A673 (cell line): Measurements from ENCODE around the gene PPP1R12C. TPM values are rescaled to one million over a fixed set of nuclear protein-coding genes. Genes with fewer than 3 reads are reported as not detected.

Experiments
- BruUV-seq: library from RNA; stranded (reverse); fragments of 400-500 nt; replicated peaks from 2 replicates; lab custom pipeline; 2021; lab: Mats Ljungman, UMichigan
- CTCF ChIA-PET: fragments of 300-600 bp; sonication (Branson Sonifier 250); formaldehyde crosslinking; loops from one replicate; lab custom pipeline; 2022; ENCODE audit warnings: antibody characterized with exemption; lab: Charles Lee
- POLR2A ChIA-PET: fragments of 300-600 bp; sonication (Branson Sonifier 250); formaldehyde crosslinking; loops from one replicate; lab custom pipeline; 2022; ENCODE audit warnings: antibody characterized with exemption; ENCODE audit not compliant: low non-redundant PET; lab: Charles Lee
- DNase-seq: peaks from one replicate; pipeline ENCODE4 v3.0.0-alpha.2; 2015; ENCODE audit warnings: low spot score
- H3K27ac ChIP-seq: fragments of 200-600 bp; sonication (generic); 2 replicates; pipeline ENCODE4 v1.5.1; 2016; ENCODE audit warnings: mixed run types, low read depth, mild to moderate bottlenecking, mixed read lengths, antibody characterized with exemption, low read length; ENCODE audit not compliant: poor library complexity, severe bottlenecking
- H3K27me3 ChIP-seq: fragments of 200-600 bp; sonication (generic); replicated peaks from 2 replicates; pipeline ENCODE4 v1.6.1; 2017; ENCODE audit warnings: mixed run types, low read depth, mild to moderate bottlenecking, mixed read lengths, antibody characterized with exemption, low read length; ENCODE audit not compliant: insufficient read depth, poor library complexity
- H3K36me3 ChIP-seq: fragments of 200-600 bp; sonication (generic); 2 replicates; pipeline ENCODE4 v1.6.1; 2016; ENCODE audit warnings: mixed run types, mild to moderate bottlenecking, mixed read lengths, antibody characterized with exemption, low read length; ENCODE audit not compliant: insufficient read depth, poor library complexity, severe bottlenecking
- H3K4me1 ChIP-seq: fragments of 200-600 bp; sonication (generic); 2 replicates; pipeline ENCODE4 v1.6.1; 2017; ENCODE audit warnings: mixed run types, mild to moderate bottlenecking, mixed read lengths, antibody characterized with exemption, low read length; ENCODE audit not compliant: insufficient read depth, poor library complexity, severe bottlenecking
- H3K4me3 ChIP-seq: fragments of 200-600 bp; sonication (generic); 2 replicates; pipeline ENCODE4 v1.5.1; 2016; ENCODE audit warnings: low read depth, mixed run types, mild to moderate bottlenecking, mixed read lengths, low read length; ENCODE audit not compliant: poor library complexity, severe bottlenecking
- H3K9me3 ChIP-seq: fragments of 200-600 bp; sonication (generic); 2 replicates; pipeline ENCODE4 v1.6.1; 2016; ENCODE audit warnings: mixed run types, low read depth, mild to moderate bottlenecking, mixed read lengths, antibody characterized with exemption, low read length; ENCODE audit not compliant: poor library complexity, severe bottlenecking
- EZH2 ChIP-seq: fragments of 200-600 bp; sonication (generic); IDR thresholded peaks from 2 replicates; pipeline ENCODE4 v1.6.1; 2017; ENCODE audit warnings: borderline replicate concordance, low read depth, mild to moderate bottlenecking, mixed read lengths, antibody characterized with exemption, low read length; ENCODE audit not compliant: poor library complexity, severe bottlenecking
- intact Hi-C: fragments of 100-400 bp; cut with micrococcal nuclease; formaldehyde crosslinking; loops from one replicate; pipeline ENCODE4 v1.10.0; 2022; ENCODE audit not compliant: unreplicated experiment
- total RNA-seq: library from RNA; stranded (reverse); gene quantifications from 2 replicates; pipeline ENCODE4 v1.2.3, GENCODE V29; 2021
- TF ChIP-seq, protein P1 (sequence below): fragments of 300-800, 200-600 bp; sonication (generic); conservative IDR thresholded peaks from 2 replicates; pipeline ENCODE4 v1.5.1; 2017; ENCODE audit warnings: low read depth, mild to moderate bottlenecking, antibody characterized with exemption, low read length, moderate library complexity, mixed read lengths

The PPP1R12C gene
- total RNA-seq, 1 experiment from 2014 or later = 94.6 TPM

DNA sequence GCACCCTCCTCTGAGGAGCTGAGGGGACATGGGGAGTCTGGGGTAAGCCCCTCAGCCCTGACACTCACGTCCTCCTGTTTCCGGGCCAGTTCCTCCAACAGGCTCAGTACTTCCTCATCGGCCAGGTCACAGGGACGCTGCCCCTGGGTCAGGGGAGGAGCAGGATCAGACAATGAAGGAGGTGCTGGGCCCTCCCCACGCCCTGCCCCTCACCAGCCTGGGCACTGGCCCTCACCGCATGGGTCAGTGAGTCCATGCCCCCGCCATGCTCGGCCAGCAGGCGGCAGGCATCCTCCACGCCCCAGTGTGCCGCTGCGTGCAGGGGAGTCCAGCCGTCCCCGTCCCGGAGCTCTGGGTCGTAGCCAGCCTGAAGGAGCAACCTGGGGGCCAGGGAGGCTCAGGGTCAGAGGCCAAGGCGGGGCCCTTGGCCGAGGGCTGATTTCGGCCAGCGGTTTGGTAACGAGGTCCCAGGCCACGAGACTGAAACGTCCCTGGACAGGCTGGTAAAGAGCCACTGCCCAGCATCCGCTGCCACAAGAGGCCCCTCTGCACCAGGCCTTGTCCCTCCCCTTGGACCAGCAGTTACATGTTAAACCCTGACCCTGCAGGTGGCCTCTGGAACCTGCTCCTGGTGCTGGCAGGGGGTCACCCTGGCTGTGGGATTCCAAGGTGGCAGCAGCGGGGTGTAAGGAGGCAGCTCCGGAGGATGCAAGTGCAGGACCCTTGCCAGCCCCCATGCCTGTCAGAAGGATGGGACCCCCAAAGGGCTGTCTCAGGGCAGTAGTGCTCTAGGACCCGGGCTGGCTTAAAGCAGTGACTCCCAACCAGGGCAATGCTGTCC lies 18.5 kb downstream of the PPP1R12C start:
- no TSS peak for BruUV-seq
- CTCF ChIA-PET = interaction anchor here (0.6 kb wide), 1 partner anchor 10 kb away, joined by 4 read pairs; no protein-coding TSS in a partner anchor

GRCh38 chr19:55097864-55098715 lies 19.3 kb downstream of the PPP1R12C start:
- no TSS peak for BruUV-seq
- no peak for TF ChIP-seq EZH2
- TF ChIP-seq, protein P1, sequence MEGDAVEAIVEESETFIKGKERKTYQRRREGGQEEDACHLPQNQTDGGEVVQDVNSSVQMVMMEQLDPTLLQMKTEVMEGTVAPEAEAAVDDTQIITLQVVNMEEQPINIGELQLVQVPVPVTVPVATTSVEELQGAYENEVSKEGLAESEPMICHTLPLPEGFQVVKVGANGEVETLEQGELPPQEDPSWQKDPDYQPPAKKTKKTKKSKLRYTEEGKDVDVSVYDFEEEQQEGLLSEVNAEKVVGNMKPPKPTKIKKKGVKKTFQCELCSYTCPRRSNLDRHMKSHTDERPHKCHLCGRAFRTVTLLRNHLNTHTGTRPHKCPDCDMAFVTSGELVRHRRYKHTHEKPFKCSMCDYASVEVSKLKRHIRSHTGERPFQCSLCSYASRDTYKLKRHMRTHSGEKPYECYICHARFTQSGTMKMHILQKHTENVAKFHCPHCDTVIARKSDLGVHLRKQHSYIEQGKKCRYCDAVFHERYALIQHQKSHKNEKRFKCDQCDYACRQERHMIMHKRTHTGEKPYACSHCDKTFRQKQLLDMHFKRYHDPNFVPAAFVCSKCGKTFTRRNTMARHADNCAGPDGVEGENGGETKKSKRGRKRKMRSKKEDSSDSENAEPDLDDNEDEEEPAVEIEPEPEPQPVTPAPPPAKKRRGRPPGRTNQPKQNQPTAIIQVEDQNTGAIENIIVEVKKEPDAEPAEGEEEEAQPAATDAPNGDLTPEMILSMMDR = no peak
- CTCF ChIA-PET = no interaction called here
- peaks cover 8% of the 10 kb centered on the region for H3K36me3 ChIP-seq
- no peak for DNase-seq
- H3K27me3 ChIP-seq = no peaks in the 10 kb centered on the region
- no peaks in the 10 kb centered on the region for H3K4me1 ChIP-seq
- H3K4me3 ChIP-seq = no peak overlapping the region
- peaks cover under 1% of the 10 kb centered on the region for H3K9me3 ChIP-seq
- POLR2A ChIA-PET = no interaction called here
- intact Hi-C loops = no loop called here
- no peak overlapping the region for H3K27ac ChIP-seq

More for the DNA sequence above, 18.5 kb downstream of the PPP1R12C start:
- TF ChIP-seq, protein P1 = no peak
- H3K36me3 ChIP-seq = peaks cover 15% of the 10 kb centered on the region
- no peak overlapping the region for H3K27ac ChIP-seq
- no peak for DNase-seq
- peaks cover 4% of the 10 kb centered on the region for H3K9me3 ChIP-seq
- intact Hi-C loops = no loop called here
- no peaks in the 10 kb centered on the region for H3K4me1 ChIP-seq
- POLR2A ChIA-PET = no interaction called here
- H3K27me3 ChIP-seq = no peaks in the 10 kb centered on the region
- H3K4me3 ChIP-seq = no peak overlapping the region

DNA sequence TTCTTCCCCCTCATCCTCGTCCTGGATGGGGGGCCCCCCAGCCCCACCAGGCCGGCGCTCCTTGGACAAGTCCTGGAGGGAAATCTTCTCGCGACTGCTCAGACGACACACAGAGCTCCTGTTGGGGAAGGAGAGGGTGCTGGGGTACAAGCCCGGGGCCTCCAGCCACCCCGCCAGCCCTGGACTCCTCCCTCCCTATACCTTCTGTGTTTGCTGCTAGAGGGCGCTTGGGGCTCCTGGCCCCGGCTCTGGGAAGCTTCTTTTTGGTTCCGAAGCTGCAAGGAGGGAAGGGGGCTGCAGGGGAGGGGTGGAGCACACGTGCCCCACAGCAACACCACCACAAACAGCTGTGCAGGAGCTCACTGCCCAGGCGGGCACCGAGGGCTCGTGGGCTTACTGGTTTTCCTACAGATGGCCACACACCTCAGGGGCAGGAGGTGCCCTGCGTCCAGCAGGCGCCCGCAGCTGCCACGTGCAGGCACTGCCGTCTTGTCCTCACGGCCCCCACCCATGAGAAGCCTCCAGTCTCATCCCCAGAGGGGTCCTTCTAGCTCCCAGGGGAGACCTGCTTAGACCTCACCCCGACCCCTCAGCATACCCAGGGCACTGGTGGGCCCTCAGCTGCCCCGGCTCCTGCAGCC lies 21.3 kb downstream of the PPP1R12C start:
- POLR2A ChIA-PET = no interaction called here

More for the DNA sequence above, 21.3 kb downstream of the PPP1R12C start:
- H3K4me1 ChIP-seq = no peaks in the 10 kb centered on the region
- DNase-seq = no peak
- H3K27ac ChIP-seq = no peak overlapping the region
- CTCF ChIA-PET = no interaction called here
- intact Hi-C loops = no loop called here
- peaks cover 2% of the 10 kb centered on the region for H3K36me3 ChIP-seq
- no peaks in the 10 kb centered on the region for H3K9me3 ChIP-seq
- TF ChIP-seq EZH2 = no peak
- TF ChIP-seq, protein P1 = no peak
- no TSS peak for BruUV-seq
- H3K27me3 ChIP-seq = no peaks in the 10 kb centered on the region
- no peak overlapping the region for H3K4me3 ChIP-seq
